Suprapubic skin (tissue), 4 donors: ENCODE results near the gene FANCE. TPM values are rescaled to one million over a fixed set of nuclear protein-coding genes. Genes with fewer than 3 reads are reported as not detected.
"Not testable (repeated sequence)": the region's sequence is repeated elsewhere in the genome, so short reads cannot be mapped to it uniquely, and the experiment has no call there.

Experiments
- DNase-seq, 2 donors: peaks; one replicate each; pipeline ENCODE4 v3.0.0-alpha.2; 2019; ENCODE audit warnings: low spot score in 2 of 2
- H3K27ac ChIP-seq: fragments of 200-600 bp; sonication (generic); one replicate; pipeline ENCODE4 v1.5.1; 2019
- H3K27me3 ChIP-seq: fragments of 200-600 bp; sonication (generic); one replicate; pipeline ENCODE4 v1.5.1; 2019
- H3K36me3 ChIP-seq: fragments of 200-600 bp; sonication (generic); one replicate; pipeline ENCODE4 v1.5.1; 2019
- H3K4me1 ChIP-seq: fragments of 200-600 bp; sonication (generic); one replicate; pipeline ENCODE4 v1.5.1; 2019
- H3K4me3 ChIP-seq: fragments of 200-600 bp; sonication (generic); one replicate; pipeline ENCODE4 v1.5.1; 2019; ENCODE audit warnings: mild to moderate bottlenecking
- H3K9me3 ChIP-seq: fragments of 200-600 bp; sonication (generic); one replicate; pipeline ENCODE4 v1.5.1; 2019
- EP300 ChIP-seq: sonication (generic); formaldehyde crosslinking; IDR thresholded peaks from one replicate; pipeline ENCODE4 v1.6.1; 2017; ENCODE audit warnings: antibody characterized with exemption
- POLR2A ChIP-seq, 2 donors: fragments of 450-650 bp; IDR thresholded peaks; one replicate each; pipeline ENCODE4 v1.6.1; 2017; ENCODE audit warnings: antibody characterized with exemption in 2 of 2, mild to moderate bottlenecking in 2 of 2, moderate library complexity in 2 of 2
- POLR2AphosphoS5 ChIP-seq, 3 donors: sonication (generic); formaldehyde crosslinking; IDR thresholded peaks; one replicate each; pipeline ENCODE4 v1.6.1; 2017; ENCODE audit warnings: antibody characterized with exemption in 3 of 3
- WGBS: methylation state at CpG from one replicate; pipeline ENCODE4 v1.1.5; 2018; 5-methylcytosine and 5-hydroxymethylcytosine counted together
- total RNA-seq, 4 donors: library from RNA; depleted of rRNA; stranded (reverse); fragments of >200 nt; gene quantifications; one replicate each; pipeline ENCODE4 v1.1.0, GENCODE V29; 2016
- TF ChIP-seq, protein P1 (sequence below), 2 donors: fragments of 200-600 bp in 1 of 2; fragments of 450-650 bp in 1 of 2; sonication (generic) in 1 of 2; IDR thresholded peaks; one replicate each; pipeline ENCODE4 v1.5.1; 2016 to 2019; ENCODE audit warnings: antibody characterized with exemption in 2 of 2, mild to moderate bottlenecking in 1 of 2, moderate library complexity in 1 of 2

The FANCE gene
- total RNA-seq, 4 donors from 2014 or later = 20.6 to 25.6 (median 21.6) TPM

DNA sequence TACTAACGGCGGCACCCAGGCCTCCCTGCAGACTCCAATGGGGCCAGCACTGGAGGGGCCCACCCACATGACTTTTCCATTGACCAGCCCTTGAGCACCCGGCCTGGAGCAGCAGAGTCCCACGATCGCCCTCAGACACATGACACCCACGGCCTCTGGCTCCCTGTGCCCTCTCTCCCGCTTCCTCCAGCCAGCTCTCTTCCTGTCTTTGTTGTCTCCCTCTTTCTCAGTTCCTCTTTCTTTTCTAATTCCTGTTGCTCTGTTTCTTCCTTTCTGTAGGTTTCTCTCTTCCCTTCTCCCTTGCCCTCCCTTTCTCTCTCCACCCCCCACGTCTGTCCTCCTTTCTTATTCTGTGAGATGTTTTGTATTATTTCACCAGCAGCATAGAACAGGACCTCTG is 26.1 kb upstream of the FANCE start:
- H3K36me3 ChIP-seq = peaks cover 57% of the 10 kb centered on the region
- no peaks in the 10 kb centered on the region for H3K4me1 ChIP-seq
- no peak overlapping the region for H3K27ac ChIP-seq
- H3K4me3 ChIP-seq = no peak overlapping the region
- 81% methylated on average over 8 of the region's 8 CpGs for WGBS
- peaks cover 7% of the 10 kb centered on the region for H3K9me3 ChIP-seq
- H3K27me3 ChIP-seq = no peaks in the 10 kb centered on the region
- TF ChIP-seq EP300 = no peak
- TF ChIP-seq POLR2A (IDR thresholded peaks at IDR 0.05) = no peak
- TF ChIP-seq, protein P1, sequence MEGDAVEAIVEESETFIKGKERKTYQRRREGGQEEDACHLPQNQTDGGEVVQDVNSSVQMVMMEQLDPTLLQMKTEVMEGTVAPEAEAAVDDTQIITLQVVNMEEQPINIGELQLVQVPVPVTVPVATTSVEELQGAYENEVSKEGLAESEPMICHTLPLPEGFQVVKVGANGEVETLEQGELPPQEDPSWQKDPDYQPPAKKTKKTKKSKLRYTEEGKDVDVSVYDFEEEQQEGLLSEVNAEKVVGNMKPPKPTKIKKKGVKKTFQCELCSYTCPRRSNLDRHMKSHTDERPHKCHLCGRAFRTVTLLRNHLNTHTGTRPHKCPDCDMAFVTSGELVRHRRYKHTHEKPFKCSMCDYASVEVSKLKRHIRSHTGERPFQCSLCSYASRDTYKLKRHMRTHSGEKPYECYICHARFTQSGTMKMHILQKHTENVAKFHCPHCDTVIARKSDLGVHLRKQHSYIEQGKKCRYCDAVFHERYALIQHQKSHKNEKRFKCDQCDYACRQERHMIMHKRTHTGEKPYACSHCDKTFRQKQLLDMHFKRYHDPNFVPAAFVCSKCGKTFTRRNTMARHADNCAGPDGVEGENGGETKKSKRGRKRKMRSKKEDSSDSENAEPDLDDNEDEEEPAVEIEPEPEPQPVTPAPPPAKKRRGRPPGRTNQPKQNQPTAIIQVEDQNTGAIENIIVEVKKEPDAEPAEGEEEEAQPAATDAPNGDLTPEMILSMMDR (IDR thresholded peaks at IDR 0.05) = no peak
- no peak for TF ChIP-seq POLR2AphosphoS5 (IDR thresholded peaks at IDR 0.05)
- DNase-seq = no peak

DNA sequence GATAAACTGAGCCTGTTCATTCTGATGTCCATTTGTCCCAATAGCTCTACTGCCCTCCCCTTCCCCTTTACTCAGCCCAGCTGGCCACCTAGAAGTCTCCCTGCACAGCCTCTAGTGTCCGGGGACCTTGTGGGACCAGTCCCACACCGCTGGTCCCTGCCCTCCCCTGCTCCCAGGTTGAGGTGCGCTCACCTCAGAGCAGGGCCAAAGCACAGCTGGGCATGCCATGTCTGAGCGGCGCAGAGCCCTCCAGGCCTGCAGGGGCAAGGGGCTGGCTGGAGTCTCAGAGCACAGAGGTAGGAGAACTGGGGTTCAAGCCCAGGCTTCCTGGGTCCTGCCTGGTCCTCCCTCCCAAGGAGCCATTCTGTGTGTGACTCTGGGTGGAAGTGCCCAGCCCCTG is 24.7 kb upstream of the FANCE start:
- Histone ChIP-seq H3K27me3 (no peaks in the 10 kb centered on the region), H3K9me3 (peaks cover 7% of the 10 kb centered on the region), H3K4me1 (no peaks in the 10 kb centered on the region), H3K36me3 (peaks cover 46% of the 10 kb centered on the region), H3K4me3 (no peak overlapping the region), H3K27ac (no peak overlapping the region)
- 90% methylated on average over 2 of the region's 5 CpGs for WGBS
- DNase-seq = no peak
- TF ChIP-seq, protein P1 (IDR thresholded peaks at IDR 0.05) = no peak
- no peak for TF ChIP-seq EP300
- TF ChIP-seq POLR2A (IDR thresholded peaks at IDR 0.05) = no peak
- no peak for TF ChIP-seq POLR2AphosphoS5 (IDR thresholded peaks at IDR 0.05)

DNA sequence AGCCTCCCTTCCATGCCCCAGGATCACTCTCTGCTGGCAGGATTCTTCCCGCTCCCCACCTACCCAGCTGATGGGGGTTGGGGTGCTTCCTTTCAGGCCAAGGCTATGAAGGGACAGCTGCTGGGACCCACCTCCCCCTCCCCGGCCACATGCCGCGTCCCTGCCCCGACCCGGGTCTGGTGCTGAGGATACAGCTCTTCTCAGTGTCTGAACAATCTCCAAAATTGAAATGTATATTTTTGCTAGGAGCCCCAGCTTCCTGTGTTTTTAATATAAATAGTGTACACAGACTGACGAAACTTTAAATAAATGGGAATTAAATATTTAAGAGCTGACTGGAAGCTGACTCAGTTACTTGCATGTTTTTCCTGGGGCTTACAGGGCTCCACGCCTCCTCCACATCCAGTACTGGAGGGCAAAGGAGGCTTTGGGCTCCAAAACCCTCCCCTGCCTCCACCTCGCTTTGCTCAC is 24.3 kb upstream of the FANCE start:
- H3K4me3 ChIP-seq = no peak overlapping the region
- no peaks in the 10 kb centered on the region for H3K4me1 ChIP-seq
- peaks cover 7% of the 10 kb centered on the region for H3K9me3 ChIP-seq
- H3K27me3 ChIP-seq = no peaks in the 10 kb centered on the region
- DNase-seq = no peak
- no peak overlapping the region for H3K27ac ChIP-seq
- 93% methylated on average over 9 of the region's 9 CpGs for WGBS
- peaks cover 44% of the 10 kb centered on the region for H3K36me3 ChIP-seq
- no peak for TF ChIP-seq POLR2A (IDR thresholded peaks at IDR 0.05)

DNA sequence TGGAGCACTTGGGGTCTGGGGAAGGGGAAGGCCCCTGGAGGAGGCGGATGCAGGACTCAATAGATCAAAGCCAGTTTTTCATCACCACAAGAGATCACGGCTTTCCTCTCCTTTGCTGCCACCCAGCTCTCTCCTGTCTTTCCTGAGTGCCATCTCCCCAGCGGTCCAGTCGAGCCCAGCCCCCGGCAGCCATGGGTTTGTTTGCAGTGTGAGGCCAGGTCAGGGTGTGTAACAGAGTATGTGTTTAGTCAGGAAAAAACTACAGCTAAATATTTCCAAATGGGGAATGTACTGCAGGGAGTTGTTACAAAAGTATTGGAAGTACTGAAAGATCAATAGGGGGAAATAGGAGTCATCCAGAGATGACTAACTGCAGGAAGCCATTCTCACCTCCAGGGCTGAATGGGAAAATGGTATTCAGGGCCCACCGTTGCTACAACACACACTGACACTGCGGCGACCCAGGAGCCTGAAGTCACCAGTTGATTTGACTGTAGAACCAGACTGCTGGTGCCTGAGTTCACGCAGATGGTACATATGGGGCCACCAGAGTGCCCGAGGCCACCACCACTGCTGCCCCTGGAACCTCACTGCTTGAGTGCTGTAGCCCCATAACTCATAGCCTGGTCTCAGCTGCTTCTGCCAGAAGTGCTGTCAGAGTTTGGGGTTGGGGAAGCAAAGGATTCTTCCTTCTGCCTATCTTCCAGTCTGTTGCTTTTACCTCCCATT is 23.6 kb upstream of the FANCE start:
- H3K36me3 ChIP-seq = peaks cover 41% of the 10 kb centered on the region
- 91% methylated on average over 9 of the region's 10 CpGs for WGBS

DNA sequence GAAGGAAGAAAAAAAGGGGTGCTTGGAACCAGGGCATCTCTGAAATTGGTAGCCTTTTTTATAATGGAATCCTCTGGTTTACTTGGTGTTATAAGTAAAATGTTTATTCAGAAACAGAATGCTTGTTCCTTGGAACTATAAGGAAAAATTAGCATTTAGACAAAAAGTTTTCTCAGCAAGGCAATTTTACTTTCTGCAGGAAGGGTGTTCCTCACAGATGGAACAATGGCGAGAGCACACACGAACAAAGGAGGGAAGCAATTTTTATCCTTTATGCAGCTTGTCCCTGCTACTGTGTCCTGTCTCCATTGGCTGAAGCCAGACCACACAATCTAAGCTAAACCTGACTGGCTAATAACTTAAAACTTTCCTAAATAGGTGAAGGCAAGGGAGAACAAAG is 22.7 kb upstream of the FANCE start:
- DNase-seq = no peak
- Histone ChIP-seq H3K36me3 (peaks cover 33% of the 10 kb centered on the region), H3K9me3 (peaks cover 7% of the 10 kb centered on the region), H3K4me3 (no peak overlapping the region), H3K4me1 (no peaks in the 10 kb centered on the region), H3K27ac (no peak overlapping the region), H3K27me3 (no peaks in the 10 kb centered on the region)
- TF ChIP-seq POLR2AphosphoS5 (IDR thresholded peaks at IDR 0.05) = no peak
- TF ChIP-seq, protein P1 (IDR thresholded peaks at IDR 0.05) = no peak
- 90% methylated on average over 2 of the region's 2 CpGs for WGBS

More for the DNA sequence above, 23.6 kb upstream of the FANCE start:
- no peak for TF ChIP-seq EP300
- TF ChIP-seq POLR2AphosphoS5 (IDR thresholded peaks at IDR 0.05) = no peak
- TF ChIP-seq, protein P1 (IDR thresholded peaks at IDR 0.05) = no peak
- no peak for TF ChIP-seq POLR2A (IDR thresholded peaks at IDR 0.05)
- Histone ChIP-seq H3K4me1 (no peaks in the 10 kb centered on the region), H3K9me3 (peaks cover 7% of the 10 kb centered on the region), H3K4me3 (no peak overlapping the region), H3K27ac (no peak overlapping the region), H3K27me3 (no peaks in the 10 kb centered on the region)
- no peak for DNase-seq

DNA sequence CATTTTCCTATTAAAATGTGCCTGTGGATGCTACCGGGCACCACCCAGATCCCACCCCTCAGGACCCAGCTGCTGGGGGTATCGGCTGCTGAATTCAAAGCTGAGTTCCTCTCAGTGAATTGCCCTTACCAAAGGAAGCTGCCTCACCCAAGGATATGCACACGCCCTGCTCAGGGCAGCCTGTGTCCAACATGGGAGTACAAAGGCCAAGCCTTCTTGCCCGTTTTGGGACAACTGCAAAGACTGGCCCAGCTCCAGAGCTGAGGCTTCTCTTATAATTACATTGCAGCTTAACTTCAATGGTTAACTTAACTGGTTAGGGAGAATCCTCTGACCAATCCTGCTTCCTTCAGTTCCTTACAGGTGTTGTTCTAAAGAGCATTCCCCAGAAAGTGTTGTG is 19.8 kb upstream of the FANCE start:
- TF ChIP-seq EP300 = no peak
- TF ChIP-seq POLR2A (IDR thresholded peaks at IDR 0.05) = no peak
- TF ChIP-seq POLR2AphosphoS5 (IDR thresholded peaks at IDR 0.05) = no peak
- Histone ChIP-seq H3K4me3 (no peak overlapping the region), H3K27me3 (no peaks in the 10 kb centered on the region), H3K4me1 (peaks cover 2% of the 10 kb centered on the region), H3K27ac (no peak overlapping the region), H3K9me3 (peaks cover 7% of the 10 kb centered on the region), H3K36me3 (peaks cover 4% of the 10 kb centered on the region)
- DNase-seq = no peak
- WGBS = 57% methylated on average over 4 of the region's 4 CpGs

- H3K4me3 ChIP-seq, H3K9me3 ChIP-seq, H3K36me3 ChIP-seq, H3K4me1 ChIP-seq, DNase-seq, H3K27ac ChIP-seq, H3K27me3 ChIP-seq: not testable (repeated sequence)
- WGBS = 72% methylated on average over 3 of the region's 3 CpGs
These were observed 19.4 kb upstream of the FANCE start for GRCh38 chr6:35432702-35433101.
